Fibroblast of pulmonary artery (primary cell): ENCODE measurements around the gene FCRL6.

Source experiments
- DNase-seq: peaks from one replicate; pipeline ENCODE4 v3.0.0-alpha.2; 2010; ENCODE audit warnings: low read depth
- H3K4me3 ChIP-seq: replicated peaks from 2 replicates; pipeline ENCODE4 v1.5.1; 2011; ENCODE audit warnings: low read depth, mild to moderate bottlenecking, control low read depth, low read length, moderate library complexity
- CTCF ChIP-seq: IDR thresholded peaks from 2 replicates; pipeline ENCODE4 v1.5.1; 2011; ENCODE audit warnings: mild to moderate bottlenecking, control low read depth, low read length, inconsistent platforms; ENCODE audit errors: missing control alignments

Gene FCRL6

GRCh38 chr1:159802111-159802510 is at the start of gene FCRL6:
Gene FCRL6, plus strand, starts transcription at chr1:159802360. Its CDS starts 65 bp downstream, at chr1:159802425.
- DNase-seq, result no peak

GRCh38 chr1:159753386-159753785 is 48.8 kb upstream of the FCRL6 start:
- DNase-seq, result no peak
- H3K4me3 ChIP-seq, result no peak overlapping the region
- no peak for TF ChIP-seq CTCF

More at GRCh38 chr1:159802111-159802510, at the start of gene FCRL6:
- no peak for TF ChIP-seq CTCF
- no peak within 1 kb of the TSS for H3K4me3 ChIP-seq

GRCh38 chr1:159755451-159756007 is 46.6 kb upstream of the FCRL6 start:
- no peak for DNase-seq
- no peak for TF ChIP-seq CTCF
- H3K4me3 ChIP-seq, result no peak overlapping the region

GRCh38 chr1:159756397-159756796 is 45.8 kb upstream of the FCRL6 start:
- no peak for TF ChIP-seq CTCF
- H3K4me3 ChIP-seq, result no peak overlapping the region
- DNase-seq, result peak; percentile 71

- H3K4me3 ChIP-seq, result no peak overlapping the region
- DNase-seq, result no peak
- no peak for TF ChIP-seq CTCF
Observed at GRCh38 chr1:159763686-159764085, 38.5 kb upstream of the FCRL6 start.

- TF ChIP-seq CTCF, result no peak
- no peak for DNase-seq
- H3K4me3 ChIP-seq, result no peak overlapping the region
Observed at GRCh38 chr1:159765806-159766205, 36.4 kb upstream of the FCRL6 start.
